DMS114 treated with DMSO at 0.1 percent for 48 hours (cell line): Measurements from ENCODE around the gene MET.
"Not testable (repeated sequence)": the region's sequence is repeated elsewhere in the genome, so short reads cannot be mapped to it uniquely, and the experiment has no call there.

Experiments
- DNase-seq: peaks from one replicate; lab custom pipeline; 2025; ENCODE audit not compliant: unreplicated experiment; lab: John Stamatoyannopoulos, UW

The MET gene

DNA sequence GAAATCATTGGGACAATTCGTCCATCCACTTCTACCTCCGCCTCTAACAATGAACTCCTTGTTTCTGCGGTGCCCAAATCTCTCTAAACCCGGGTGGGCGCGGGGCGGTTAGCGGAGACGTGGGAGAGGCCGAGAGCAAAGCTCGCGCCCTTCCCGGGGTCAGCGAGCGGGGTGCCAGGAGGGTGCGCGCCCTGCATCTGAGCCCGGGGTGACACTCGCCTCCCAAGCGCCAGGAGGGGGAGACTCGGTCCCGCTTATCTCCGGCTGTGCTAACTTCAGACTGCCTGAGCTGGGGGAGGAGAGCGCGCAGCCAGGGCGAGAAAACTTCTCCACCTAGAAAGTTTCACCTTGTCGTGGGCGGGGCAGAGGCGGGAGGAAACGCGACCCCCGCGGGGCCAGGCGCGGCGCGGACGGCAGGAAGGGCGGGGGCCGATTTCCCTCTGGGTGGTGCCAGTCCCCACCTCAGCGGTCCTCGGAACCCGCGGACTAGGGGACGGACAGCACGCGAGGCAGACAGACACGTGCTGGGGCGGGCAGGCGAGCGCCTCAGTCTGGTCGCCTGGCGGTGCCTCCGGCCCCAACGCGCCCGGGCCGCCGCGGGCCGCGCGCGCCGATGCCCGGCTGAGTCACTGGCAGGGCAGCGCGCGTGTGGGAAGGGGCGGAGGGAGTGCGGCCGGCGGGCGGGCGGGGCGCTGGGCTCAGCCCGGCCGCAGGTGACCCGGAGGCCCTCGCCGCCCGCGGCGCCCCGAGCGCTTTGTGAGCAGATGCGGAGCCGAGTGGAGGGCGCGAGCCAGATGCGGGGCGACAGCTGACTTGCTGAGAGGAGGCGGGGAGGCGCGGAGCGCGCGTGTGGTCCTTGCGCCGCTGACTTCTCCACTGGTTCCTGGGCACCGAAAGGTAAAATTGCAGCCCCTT lies at the start of gene MET:
MET (plus strand) TSS at position 516 of the 915 bp plus-strand sequence. CDS start 26,889 bp downstream, outside the sequence.
- DNase-seq: no peak

DNA sequence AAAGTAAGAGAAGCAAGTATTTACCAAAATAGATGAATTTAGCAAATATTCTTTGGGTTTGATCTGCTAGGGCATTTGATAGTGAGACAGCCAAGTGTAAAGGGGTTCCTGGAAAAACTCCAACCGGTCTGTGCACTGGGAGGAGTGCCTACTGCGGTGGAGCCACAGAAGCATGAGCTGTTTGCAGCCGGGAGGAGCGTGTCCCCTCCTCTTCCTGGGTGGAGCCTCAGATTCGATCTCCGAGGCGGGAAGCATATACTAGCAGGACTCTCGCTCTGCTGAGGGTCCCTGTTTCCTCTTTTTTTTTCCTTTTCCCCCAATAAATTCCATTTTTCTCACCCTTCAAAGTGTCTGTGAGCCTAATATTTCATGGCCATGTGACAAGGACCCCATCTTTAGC lies 45.1 kb upstream of the MET start:
- DNase-seq: no peak

DNA sequence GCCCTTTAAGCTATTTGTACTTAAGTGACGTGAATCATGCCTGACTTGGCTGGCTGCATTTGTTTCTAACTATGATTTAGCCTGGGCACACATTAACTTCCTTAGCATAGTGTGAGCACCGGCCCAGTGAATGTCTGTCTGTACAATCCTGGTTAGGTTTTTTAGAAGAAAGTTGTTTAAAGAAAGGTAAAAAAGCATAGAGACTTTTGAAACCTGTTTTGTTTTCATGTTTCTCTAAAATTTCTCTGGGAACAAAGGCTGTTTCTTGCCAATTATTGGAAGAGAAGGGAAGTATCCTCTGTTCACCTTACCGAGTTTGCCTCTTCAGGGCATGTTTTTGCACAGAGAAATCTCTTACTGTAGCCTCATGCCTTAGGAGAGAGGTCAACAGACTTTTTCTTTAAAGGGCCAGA lies 42.9 kb upstream of the MET start:
- no peak for DNase-seq

DNA sequence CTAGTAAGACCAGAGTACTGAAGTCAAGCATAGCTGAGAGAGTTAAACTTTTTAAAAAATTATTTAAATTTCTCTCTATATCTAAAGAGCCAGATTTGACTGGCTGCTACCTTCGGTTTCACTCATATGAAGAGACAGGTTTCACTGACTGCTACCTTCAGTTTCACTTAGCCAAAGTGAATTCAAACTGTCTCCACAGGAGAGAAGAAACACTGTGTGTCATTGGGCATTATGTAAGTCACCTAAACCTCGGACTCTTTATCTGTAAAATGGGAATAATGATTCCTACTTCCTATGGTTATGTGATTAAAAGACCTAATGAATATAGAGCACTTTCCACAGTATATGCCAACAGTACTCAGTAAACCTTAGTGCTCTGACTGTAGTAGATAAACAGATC lies 41.6 kb upstream of the MET start:
- no peak for DNase-seq

DNA sequence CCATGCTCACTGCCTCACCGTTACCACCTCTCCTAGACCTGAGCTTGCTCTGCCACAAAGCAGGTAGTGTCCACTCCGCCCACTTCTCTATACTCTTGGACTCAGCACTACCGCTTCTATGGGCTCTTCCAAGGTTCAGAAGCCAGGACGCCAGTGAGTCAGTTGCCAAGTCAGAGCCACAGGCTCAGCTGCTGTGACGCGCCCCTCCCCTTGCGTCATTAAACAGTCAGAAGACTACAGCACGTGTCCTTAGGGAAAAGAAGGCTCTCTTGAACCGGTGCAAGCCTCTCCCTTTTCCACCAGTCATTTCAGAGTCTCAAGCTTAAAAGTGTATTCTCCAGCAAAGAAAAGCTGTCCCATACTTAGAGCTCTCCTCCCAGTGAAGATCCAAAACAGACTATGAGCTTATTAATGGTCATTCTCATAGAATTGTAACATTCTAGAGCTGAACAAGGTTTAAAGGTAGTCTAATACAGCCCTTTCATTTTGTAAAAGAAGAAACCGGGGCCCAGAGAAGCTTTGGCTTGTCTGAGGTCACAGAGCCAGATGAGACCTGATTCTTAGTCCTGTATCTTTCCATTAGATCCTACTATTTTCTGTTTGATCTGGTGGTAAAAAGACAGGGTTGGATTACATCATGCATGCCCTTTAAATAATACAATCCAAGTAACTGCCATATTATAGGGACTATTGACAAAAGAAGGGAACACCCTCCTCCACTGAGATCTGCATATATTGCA lies 40.9 kb upstream of the MET start:
- DNase-seq: no peak

DNA sequence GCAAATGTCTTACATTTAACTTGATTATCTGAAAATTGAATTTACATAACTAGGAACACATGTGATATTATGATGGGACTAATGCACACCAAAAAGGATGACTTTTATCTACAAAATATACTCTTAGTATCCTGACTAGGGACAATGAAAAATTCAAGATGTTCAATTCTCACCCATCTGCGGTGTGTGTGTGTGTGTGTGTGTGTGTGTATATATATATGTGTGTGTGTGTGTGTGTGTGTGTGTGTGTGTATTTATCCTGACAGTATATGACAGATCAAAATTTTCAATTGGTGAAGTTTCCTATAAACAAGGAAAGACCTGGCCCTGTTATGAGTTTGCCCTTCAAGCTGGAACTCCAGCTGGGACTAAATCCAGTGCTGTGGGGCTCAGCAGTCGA lies 40.3 kb upstream of the MET start:
- DNase-seq: no peak

DNA sequence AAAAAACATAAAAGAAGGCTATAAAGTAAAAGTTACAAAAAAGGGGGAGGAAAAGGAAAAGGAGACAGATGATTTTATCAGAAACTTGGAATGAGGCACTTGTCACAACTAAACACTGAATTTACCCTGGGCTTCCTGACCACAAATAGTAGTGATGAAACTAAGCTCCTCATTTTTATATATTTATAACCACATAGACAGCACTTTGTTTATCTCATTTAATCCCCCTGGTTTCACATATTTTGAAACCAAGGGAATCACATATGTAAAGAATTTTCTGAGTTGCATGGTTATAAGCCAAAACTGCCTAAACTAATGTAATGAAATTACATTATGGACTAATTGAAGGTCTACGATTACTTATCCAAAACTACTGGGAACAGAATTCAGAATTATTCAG lies 39.6 kb upstream of the MET start:
- DNase-seq: no peak

DNA sequence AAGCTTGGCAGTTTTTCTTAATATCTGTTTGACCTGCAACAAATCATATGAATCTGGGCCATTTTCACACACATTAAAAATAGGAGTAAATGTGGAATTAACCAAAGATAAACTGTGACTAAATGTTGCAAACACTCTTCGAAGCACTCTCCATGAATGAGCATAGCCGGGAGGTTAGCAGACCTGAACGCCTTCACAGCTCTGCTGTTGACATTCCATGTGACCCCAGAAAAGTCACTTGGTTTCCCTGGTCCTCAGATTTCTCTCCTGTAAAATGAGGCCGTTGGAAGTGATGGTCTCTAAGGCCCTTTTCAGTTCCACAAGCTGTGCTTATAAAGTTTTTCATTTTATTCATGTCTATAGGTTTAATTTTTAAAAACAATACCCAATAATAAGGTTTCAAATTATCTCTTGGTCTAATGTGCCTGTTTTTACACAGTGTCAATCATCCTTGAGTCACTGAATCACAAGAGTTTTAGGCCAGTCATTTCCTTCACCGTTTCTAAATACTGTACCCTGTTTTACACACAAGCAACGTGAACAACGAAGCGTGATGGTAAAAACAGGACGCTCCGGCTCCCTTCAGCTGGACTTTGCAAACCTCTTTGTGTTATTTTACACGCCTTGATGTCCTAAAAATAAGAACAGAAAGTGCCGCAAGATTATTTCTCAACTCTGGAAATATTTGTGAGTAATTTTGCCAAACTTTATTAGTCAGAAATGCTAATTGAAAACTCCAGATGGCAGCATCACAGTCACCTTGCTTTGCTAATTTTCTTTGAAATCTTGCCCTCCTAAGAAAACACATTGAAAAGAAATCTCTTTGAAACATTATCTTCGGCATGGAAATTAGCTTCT lies 38.6 kb upstream of the MET start:
- DNase-seq: no peak

DNA sequence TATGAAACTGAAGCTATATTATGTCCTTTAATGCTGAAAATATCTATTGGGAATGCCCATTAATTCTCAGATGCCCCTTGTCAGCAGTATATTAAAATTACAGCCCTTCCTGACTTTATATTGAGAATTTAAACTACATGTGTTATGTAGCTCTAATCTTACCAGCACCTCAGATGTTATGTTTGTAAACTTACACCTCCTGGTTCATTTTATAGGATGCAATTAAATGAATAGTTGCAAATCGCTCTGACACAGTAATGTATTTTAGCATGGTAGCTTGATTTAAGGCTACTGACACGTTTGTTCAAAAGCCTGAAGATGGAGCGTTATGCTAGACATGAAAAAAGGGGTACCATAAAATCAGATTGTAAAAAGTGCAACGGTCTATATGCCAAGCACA lies 35.0 kb upstream of the MET start:
- DNase-seq: no peak

DNA sequence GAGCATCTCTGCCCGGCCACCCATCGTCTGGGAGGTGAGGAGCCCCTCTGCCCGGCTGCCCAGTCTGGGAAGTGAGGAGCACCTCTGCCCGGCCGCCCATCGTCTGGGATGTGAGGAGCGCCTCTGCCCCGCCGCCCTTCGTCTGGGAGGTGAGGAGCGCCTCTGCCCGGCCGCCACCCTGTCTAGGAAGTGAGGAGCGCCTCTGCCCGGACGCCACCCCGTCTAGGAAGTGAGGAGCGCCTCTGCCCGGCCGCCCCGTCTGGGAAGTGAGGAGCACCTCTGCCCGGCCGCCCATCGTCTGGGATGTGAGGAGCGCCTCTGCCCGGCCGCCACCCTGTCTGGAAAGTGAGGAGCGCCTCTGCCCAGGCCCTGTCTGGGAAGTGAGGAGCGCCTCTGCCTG lies 33.4 kb upstream of the MET start:
- not testable (repeated sequence) for DNase-seq

DNA sequence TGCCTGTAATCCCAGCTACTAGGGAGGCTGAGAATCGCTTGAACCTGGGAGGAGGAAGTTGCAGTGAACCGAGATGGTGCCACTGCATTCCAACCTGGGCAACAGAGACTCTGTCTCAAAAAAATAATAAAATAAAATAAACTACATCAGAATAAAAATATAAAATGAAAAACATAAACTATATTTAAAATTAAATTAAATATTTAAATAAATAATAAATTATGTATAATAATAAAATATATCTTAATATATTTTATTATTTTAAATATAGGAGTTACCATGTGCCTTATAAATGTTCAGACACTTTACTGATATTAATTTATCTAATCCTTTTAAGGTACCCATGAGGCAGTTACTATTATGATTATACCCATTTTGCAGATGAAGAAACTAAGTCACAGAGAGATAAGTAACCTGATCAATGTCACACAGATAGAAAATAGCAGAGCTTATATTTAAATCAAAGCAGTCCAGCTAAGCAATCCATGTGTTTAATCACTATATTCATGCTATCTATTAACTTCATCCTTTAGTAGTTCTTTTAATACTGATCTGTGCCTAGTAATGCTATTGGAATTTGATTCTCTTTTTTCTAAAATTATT lies 30.3 kb upstream of the MET start:
- DNase-seq: no peak

DNA sequence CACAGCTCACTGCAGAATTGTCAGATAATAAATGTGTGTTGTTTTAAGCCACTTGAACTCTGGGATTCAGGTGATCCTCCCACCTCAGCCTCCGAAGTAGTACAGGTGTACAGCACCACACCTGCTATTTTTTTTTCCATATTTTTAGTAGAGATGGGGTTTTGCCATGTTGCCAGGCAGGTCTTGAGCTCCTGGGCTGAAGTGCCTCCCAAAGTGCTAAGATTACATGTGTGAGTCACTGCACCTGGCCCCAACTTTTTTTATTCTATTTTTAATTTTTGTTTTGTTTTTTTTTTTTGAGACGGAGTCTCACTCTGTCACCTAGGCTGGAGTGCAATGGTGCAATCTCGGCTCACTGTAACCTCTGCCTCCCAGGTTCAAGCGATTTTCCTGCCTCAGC lies 28.8 kb upstream of the MET start:
- not testable (repeated sequence) for DNase-seq

DNA sequence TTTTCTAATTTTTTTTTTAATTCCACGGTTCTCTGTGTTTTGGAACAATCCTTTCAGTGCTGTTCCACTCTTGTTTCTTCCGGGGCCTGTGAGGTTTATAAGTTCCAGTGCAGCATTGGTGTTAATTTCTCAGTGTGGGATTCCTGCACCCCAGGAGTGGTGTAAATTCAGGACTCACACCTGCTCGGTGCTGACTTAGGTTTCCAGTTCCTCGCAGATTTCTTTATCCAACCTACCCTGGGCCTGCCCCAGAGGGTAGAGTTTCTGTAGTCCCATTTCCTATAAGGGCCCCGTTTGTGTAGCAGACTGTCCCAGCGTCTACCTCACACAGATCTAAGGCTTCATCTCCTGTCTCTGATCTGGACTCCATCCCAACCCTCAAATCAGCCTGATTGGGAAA lies 27.4 kb upstream of the MET start:
- DNase-seq: no peak

DNA sequence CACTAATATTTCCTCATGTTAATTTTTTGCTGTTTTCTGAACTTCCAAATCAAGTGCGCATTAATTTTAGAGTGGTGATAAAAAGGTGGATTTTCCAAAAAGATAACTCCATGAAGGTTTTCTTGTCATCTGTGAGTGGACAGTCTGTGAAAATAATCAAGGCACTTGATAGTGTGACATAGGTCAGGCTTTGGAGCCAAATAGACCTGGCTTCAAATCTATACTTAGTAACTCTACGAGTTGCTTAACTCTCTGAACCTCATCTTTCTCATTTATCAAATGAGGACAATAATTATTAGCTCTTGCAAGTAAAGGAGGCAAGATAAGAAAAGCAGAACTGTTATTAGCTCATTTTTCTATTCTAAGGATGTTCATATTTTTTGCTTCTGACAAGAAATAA lies 24.7 kb upstream of the MET start:
- no peak for DNase-seq

DNA sequence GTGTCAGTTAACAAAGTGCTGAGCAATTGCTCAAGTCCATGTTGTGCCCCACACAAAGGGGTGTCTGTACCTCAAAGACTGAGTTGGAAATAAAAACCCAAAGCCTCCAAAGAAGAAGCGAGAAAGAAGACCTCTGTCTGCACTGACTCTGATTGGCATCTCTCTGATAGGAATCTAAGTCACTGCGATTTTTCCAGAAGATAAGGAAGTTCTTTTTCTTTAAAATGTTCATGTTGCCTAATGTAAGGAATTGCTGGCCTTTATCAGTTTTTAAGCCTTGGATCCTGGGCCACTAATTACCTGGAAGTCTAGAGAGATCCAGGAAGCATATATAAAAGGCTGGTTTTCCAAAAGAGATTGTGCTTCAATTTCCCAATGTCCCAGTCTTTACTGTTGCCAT lies 24.1 kb upstream of the MET start:
- no peak for DNase-seq

DNA sequence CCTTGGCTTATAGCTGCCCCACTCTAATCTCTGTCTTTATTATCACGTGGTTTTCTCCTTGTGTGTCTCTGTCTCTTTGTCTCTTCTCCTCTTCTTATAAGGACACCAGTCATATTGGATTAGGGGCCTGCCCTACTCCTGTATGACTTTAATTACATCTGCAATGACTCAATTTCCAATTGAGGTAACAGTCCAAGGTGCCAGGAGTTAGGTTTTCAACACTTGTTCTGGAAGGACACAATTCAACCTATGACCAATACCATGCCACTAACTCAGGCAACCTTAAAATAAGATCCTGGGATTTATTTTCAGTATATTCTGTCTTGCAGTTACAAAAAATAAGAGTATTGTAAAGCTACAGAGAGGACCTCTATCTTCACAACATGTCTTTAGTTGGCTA lies 21.6 kb upstream of the MET start:
- DNase-seq: no peak

DNA sequence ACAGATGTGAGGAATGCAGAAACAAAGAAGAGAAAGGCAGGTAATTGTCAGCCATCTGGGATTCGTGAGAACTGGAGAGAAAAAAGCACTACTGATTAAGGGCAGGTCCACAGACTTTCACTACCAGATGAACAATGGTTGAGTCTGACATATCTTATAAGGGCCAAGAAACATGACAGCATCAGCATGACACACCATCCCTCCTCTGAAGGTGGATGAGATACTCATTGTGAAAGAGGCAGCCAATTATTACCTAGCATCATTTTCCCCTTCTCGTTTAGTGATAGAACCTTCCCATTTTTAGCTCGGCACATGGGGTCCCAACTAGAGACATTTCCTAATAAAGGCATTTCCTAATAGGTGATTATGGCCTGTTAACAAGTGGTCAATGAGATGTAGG lies 19.2 kb upstream of the MET start:
- DNase-seq: no peak

DNA sequence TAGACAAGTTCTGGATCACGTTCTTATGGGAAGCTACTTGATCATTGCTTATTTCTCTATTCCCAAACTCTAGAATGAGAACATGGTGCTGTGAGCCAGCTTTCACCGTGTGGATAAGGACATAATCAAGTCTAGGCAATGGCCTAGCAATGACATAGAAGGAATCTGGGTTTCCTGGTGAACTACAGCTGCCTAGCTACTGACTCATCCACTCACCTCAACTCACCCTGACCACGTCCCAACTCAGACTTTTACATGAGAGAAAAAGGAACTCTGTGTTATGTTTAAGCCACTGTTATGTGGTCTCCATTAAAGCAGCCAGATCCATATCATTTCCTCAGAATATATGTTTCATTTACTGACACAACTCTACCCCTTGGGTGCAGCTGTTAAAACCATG lies 18.8 kb upstream of the MET start:
- DNase-seq: no peak

DNA sequence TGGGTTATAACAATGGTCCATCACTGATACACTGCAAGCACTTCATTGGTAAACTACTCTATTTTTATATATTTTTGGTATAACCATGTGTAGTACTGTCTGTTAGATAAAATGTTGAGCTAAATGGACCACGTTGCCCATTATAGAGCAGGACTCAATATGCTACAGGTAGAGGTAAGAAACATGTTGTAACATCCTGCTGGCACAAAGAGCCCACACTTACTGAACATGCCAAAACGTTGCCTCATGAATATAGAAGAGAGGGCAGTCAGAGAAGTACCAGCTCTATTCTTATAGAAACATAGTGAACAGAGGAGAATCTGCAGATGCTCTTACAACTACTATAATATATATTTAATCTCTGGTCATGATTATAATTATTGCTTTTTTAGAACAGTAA lies 18.4 kb upstream of the MET start:
- no peak for DNase-seq

DNA sequence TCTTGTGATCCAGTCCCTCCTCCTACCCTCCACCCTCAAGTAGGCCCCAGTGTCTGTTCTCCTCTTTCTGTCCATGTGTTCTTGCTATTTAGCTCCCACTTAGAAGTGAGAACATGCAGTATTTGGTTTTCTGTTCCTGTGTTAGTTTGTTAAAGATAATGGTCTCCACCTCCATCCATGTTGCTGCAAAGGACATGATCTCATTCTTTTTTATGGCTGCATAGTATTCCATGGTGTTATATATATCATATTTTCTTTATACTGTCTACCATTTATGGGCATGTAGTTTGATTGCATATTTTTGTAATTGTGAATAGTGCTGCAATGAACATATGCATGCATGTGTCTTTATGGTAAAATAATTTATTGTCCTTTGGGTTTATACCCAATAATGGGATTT lies 12.7 kb upstream of the MET start:
- not testable (repeated sequence) for DNase-seq

DNA sequence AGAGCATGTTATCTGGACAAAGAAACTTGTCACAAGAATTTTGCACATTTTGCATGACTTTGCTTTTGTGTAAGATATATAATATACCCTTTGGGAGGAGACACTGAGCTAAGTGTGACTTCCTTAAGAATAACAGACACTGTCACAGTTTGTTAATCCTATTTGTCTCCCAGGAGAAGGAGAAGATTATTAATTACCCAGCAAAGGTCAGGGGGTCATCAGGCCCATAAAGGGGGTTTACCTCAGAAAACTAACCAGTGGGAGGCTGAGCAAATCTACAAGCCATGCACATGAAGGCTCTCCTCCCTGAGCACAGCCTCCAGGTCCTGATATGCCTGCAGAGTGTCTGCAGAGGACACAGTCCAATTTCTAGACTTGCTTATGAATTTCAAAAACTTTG lies 10.1 kb upstream of the MET start:
- no peak for DNase-seq
